ENCODE results near the gene BAG5.

The BAG5 gene

DNA sequence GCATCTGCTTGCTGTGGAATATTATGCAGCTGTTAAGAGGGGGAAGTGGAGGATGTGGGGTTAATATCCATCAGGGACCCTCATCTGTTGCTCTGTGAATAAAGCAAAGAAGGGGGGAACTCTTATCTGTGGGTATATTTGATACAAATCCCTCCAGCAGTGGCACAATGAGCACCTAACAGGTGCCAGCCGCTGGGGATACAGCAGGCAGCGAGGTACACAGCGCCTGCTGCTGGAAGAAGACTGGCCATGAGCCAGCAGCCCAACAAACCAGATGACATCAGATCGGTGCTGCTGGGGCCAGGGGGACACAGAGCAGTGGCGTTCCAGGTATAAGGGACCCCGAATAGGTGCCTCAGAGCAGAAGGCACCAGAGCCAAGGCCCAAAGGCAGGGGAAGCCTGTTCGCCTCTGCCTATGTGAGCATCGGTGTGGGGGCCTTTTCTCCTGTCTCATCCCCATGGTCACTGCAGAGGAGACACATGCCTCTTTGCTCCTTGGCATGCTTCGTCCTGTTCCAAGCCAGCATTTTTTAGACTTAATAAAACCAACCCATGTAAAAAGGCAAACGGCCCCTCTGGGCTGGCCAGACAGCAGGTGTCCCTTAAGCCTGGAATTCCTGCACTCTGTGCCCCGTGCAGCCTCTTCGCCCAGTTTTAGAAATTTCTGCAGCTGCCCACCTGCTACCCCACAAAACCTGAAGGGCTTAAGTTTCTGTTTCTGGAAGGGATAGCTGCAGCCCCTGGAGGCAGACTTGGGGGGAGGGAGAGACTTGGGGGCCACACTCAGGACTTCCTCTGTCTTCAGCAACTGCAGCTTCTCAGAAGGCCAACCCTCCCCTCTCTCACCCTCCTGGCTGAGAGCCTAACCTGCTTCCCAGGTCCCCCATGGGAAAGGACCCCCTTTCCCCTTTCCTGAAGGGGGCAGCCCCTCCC is 38.2 kb downstream of the BAG5 start:
- H3K4me3 ChIP-seq (ENCODE audit: low read depth, low read length): no peak overlapping the region

DNA sequence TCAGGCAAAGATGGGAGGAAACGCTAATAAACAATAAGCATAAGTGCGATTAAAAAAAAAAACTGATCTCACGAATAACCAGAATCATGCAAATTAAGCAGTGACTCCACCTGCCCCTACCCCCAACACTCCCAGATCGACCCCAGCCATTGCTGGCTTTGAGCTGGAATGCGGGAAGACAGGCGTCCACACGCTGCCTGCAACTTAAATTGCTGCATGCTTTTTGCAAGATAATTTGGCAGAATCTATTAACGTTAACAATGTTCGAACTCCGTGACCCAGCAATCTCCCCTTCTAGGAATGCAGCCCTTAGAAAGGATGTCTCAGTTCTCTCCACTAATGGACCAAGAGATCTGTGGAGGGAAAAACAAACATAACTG is 38.9 kb downstream of the BAG5 start:
- H3K4me3 ChIP-seq (ENCODE audit: low read depth, low read length): no peak overlapping the region
- TF ChIP-seq, protein P1, sequence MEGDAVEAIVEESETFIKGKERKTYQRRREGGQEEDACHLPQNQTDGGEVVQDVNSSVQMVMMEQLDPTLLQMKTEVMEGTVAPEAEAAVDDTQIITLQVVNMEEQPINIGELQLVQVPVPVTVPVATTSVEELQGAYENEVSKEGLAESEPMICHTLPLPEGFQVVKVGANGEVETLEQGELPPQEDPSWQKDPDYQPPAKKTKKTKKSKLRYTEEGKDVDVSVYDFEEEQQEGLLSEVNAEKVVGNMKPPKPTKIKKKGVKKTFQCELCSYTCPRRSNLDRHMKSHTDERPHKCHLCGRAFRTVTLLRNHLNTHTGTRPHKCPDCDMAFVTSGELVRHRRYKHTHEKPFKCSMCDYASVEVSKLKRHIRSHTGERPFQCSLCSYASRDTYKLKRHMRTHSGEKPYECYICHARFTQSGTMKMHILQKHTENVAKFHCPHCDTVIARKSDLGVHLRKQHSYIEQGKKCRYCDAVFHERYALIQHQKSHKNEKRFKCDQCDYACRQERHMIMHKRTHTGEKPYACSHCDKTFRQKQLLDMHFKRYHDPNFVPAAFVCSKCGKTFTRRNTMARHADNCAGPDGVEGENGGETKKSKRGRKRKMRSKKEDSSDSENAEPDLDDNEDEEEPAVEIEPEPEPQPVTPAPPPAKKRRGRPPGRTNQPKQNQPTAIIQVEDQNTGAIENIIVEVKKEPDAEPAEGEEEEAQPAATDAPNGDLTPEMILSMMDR (IDR thresholded peaks at IDR 0.05; ENCODE audit: borderline replicate concordance, insufficient read depth, low read depth, low read length): no peak

More for the DNA sequence above, 38.2 kb downstream of the BAG5 start:
- TF ChIP-seq, protein P1 (IDR thresholded peaks at IDR 0.05; ENCODE audit: borderline replicate concordance, insufficient read depth, low read depth, low read length): no peak

DNA sequence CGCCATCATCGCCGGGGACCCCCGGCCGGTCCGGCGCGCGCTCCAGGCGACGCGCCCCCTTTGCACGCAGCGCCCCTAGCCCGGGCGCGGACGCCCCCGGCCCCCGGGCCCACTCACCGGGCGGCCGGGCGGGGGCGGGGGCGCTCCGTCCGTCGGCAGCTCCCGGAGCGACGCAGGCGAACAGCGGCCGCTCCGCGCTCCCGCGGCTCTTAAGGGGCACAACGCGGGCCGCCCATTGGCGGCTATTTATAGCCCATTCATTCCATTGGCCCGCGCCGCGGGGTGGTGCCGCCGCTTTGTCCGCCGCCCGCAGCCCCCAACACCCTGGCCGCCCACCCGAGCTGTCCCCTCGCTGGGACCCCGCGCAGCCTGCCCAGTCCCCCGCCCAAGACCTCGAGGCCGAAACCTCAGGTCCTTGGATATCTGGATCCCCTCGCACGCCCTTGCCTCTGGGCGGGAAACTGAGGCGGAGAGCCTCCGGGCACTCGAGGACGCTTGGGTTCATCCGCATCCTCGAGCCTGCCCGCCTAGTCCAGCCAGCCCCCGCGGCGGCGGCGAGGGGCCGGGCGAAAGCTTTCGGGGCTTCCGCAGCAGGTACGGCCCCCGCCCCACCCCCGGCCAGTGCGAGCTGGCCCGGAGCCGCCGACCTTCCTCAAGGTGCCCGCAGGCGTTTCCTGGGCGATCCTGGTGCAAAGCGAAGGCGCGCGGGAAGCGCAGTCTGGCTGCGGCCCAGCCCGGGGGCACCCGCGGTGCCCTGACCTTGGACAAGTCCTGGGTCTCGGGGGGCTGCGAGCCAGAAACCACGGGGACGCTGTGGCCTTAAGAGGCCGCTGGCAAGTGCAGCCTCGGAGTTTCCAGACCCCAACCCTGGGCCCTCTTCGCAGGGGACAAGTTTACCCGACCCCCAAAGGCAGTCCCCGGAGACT is 39.5 kb downstream of the BAG5 start, which contains the start of gene CKB:
TSS of gene CKB (minus strand) at position 182 of the 926 bp plus-strand sequence. CDS start 337 bp downstream, outside the sequence.
- TF ChIP-seq, protein P1 (IDR thresholded peaks at IDR 0.05; ENCODE audit: borderline replicate concordance, insufficient read depth, low read depth, low read length): no peak
- H3K4me3 ChIP-seq (ENCODE audit: low read depth, low read length): peak within 1 kb of the TSS; percentile 41

DNA sequence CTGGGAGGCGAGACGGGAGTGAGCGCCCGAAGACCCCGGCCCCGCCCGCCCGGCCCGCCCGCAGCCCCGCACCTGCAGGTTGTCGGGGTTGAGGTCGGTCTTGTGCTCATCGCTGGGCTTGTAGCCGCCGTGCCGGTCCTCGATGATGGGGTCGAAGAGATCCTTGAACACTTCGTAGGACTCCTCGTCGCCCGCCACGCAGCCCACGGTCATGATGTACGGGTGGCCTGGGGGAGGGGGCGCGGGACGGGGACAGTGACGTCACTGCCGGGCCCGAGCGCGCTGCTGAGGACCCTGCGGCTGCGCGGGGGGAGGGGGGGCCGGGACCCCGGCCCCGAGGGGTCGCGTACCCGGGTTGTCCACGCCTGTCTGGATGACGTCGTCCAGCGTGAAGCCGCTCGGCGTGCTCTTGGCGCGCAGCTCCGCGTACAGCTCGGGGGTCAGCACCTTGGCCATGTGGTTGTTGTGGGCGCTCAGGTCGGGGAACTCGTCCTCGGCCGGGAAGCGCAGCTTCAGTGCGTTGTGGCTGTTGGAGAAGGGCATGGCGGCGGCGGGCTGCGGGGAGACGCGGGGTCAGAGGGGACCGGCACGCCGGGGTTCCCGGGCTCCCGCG is 40.4 kb downstream of the BAG5 start:
- H3K4me3 ChIP-seq (ENCODE audit: low read depth, low read length): peak overlapping the region; percentile 41
- TF ChIP-seq, protein P1 (IDR thresholded peaks at IDR 0.05; ENCODE audit: borderline replicate concordance, insufficient read depth, low read depth, low read length): no peak

DNA sequence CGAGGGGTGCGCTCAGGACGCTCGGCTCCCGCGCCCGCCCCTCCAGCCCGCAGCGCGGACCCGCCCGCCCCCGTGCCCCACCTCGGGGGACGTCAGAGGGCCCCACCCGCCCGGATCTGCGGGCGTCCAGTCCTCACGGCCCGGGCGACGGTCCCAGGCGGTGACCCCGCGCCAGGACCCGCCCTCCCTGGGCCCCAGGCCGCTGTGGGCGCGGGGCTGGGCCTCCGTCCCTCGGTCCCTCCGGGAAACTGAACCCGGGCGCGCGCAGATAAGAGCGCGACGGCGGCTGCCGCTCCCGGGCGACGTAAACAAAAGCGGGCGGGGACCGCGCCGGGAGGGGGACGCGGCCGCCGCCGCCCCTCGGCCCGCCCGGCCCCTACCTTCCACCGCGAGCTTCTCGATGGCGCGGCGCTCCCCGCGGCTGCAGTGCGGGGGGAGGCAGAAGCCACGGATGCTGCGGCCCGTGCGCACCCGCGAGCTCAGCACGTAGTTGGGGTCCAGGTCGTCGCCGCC is 41.0 kb downstream of the BAG5 start:
- H3K4me3 ChIP-seq (ENCODE audit: low read depth, low read length): peak overlapping the region; percentile 44
- TF ChIP-seq, protein P1 (IDR thresholded peaks at IDR 0.05; ENCODE audit: borderline replicate concordance, insufficient read depth, low read depth, low read length): no peak

DNA sequence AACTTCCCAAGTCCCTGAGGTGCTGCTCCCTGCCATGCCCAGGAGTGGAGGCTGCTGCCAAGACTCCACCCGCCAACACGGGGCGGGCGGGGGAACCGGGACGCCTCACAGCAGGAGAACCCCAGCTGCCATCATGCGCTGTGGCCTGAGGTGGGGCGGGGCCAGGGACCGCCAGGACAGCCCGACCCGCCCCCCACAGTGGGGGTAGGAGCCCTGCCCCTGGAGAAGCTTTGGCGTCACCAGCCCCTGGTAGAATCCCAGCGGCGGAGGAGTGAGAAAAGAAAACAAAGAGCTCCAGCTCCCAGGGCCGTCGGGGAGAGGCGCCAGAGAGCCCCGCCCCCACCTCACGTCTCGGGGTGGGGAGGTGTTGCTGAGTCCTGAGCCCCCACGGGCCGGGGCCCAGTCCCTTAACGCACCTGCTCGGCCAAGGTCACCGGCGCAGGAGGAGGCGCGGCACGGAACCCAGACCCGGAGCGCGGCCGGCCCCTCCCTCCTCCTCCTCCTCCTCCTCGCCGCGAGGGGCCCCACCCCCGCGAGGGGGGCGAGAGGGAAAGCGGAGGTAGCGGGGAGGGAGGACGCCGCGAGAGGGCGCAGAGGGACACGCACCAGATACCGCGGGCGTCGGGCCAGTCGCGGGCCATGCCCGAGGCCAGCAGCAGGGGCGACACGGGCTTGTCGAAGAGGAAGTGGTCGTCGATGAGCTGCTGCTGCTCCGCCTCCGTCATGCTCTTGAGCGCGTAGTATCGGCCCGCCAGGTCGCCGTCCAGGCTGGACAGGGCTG is 41.6 kb downstream of the BAG5 start:
- TF ChIP-seq, protein P1 (IDR thresholded peaks at IDR 0.05; ENCODE audit: borderline replicate concordance, insufficient read depth, low read depth, low read length): peak; percentile 48
- H3K4me3 ChIP-seq (ENCODE audit: low read depth, low read length): peak overlapping the region; percentile 44
